GOT3 (cell line): ENCODE data around the gene DCTD.
"Not testable (repeated sequence)": the region's sequence is repeated elsewhere in the genome, so short reads cannot be mapped to it uniquely, and the experiment has no call there.

Source experiments
- DNase-seq: peaks from one replicate; lab custom pipeline; 2025; ENCODE audit warnings: mixed read lengths; lab: John Stamatoyannopoulos, UW

The DCTD gene

DNA sequence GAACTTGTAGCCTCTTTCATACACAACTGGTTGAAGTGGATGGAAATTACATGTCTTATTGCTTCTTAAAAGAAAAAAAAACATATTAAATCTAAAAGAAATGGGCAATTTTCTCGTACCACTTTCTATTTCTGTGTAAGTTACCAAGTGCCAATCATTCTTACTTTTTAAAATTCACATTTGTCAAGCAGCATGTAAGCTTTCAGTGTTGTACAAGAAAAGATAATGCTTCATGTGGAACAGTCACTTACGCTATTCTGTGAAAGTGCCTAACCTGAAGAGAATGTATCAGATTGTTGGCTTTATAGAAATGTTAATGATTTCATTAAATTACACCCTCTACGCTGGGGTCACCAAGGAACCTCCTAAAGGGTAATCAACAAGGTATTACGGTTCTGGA is 4.4 kb upstream of the DCTD start:
- DNase-seq = no peak

DNA sequence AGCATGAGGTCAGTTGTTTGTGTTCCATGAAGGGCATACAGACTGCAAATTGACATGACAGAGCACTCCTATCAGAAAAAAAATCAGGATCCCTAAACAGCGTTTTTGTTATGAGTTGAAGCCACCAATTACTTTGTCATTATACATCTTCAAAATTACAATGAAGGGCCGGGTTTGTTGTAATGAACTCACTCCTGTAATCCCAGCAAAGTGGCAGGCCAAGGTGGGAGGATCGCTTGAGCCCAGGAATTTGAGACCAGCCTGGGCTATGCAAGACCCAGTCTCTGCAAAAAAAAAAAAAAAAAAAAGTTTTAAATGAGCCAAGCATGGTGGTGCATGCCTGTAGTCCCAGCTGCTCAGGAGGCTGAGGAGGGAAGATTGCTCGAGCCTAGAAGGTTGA is 3.5 kb upstream of the DCTD start:
- DNase-seq = no peak

DNA sequence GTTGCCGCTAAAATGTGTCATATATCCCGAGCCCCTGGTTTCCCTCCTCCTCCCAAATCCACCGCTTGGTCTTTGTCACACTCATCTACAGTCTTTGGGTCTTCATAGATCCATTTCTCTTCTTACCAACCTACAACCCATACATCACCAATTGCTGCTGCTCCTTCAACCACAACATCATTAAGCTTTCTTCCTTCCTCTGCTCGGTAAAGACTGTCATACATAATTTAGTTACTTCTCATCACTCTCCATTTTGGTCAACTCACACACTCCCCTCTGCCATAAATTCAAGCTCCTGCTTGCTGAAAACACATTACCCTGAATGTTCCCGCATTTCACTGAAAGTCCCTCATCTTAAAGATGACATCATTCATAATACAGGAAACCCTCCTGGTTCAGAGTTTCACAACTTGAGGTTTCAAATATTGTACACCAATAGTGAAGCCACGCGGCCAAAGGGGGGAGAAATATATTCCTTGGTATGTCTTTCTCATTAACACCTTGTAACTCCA is 1.7 kb upstream of the DCTD start:
- DNase-seq = no peak

DNA sequence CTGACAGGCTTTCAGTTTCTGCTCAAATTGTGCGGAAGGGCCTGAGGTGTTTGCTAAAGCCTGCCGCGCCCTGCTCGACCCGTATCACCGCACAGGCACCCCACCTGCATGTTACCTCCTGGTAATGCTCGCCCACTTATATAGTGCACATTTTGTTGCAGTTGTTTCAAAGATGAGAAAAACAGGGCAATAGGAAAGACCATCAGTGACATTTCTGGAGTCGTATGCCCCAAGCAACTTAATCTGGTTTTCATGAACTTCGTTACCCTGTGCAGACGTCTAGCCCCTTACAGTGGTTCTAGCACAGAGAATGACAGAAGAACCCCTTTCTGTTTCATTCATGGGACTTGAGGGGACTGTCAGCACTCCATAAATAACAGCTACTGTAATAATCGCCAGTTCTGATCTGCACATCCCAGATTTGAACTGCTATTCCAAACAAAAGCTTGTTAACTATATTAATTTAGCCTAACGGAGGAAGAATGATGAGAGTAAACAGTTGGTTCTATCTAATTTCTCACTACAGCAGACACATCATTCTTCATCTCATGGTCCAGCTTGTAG is 940 bp upstream of the DCTD start:
- no peak for DNase-seq

DNA sequence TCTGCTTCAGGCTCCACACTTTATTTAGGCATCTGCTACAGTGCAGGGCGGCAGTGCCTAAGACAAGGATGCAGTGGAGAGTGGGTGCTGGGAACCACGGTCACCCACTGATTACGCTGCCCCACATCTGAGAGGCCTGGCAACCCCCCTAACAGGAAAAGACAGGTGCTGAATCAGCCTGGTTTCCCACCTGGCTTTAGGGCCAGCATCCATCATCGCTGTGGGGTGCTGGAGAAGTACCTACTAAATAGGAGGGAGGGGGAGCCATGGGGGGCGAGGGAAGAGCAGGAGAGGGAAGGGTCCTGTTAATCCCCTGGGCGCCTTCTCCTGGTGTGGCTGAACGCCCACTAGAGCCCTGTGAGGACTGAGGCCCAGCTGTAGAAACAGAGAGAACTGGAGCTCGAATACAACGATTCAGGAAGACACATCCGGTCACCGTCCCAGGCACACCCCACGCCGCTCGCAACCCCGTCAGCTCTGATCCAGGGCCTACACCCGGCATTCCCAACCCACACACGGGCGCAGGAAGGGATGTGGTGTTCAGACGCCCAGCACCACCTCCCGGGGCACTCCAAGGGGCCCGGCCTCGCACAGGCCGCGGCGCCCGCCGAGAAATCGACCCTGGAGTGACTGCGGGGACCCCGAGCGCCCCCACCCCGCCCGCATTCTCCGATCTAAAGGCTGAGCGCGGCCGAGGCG is 554 bp downstream of the DCTD start:
- DNase-seq = no peak

DNA sequence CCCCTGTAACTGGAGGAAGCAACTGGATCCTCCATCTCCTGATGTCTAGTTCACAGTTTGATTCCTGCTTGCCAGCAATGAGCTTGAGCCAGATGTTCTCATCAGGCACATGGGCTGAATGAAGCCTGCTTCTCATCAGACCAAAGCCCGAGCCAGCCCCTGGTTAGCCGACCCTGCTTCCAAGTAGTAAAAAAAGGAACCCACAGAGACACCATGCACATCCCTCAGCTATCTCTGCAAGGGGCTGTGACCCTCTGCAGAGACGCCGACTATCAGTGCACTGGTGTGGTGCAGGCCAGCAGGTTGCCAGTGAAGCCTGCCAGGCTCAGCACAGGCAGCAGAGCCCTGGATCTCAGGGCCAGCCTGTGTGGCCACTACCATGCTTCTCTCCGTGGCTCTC is 2.8 kb downstream of the DCTD start:
- DNase-seq = no peak

DNA sequence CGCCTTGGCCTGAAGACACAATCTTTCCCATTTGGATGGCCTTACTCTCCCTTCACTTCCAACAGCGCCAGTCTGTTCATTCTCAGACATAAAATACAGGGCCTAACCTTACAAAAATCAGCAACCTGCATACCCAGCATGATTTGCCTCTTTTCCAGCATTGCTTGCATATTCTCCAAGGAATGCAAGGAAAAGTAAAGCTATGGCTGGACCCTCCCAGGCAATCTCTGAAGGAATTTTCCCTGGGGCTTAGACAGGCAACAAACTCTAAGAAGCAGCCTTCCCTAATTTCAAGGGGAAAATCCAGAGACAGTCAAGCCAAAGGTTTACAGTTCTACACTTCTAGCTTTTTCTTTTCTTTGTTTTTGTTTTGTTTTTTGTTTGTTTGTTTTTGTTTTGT is 3.6 kb downstream of the DCTD start:
- no peak for DNase-seq

DNA sequence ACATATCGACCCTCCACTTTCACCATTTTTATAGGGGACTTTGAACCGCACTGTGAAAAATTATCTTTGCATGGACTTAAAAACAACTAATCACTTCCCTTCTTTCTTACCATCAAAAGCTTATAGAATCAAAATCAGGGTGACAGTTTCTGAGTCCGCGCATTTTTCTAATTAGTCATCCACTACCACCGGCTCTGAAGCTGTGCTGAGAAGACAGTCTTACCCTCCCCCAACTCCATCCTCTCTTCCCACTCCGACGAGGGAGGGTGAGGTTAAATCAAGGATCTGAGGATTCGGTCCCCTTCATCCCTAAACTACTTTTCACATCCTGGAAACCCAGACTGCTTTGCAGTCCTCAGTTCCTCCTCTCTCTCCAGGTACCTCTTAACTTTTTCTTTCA is 4.2 kb downstream of the DCTD start:
- DNase-seq = no peak

DNA sequence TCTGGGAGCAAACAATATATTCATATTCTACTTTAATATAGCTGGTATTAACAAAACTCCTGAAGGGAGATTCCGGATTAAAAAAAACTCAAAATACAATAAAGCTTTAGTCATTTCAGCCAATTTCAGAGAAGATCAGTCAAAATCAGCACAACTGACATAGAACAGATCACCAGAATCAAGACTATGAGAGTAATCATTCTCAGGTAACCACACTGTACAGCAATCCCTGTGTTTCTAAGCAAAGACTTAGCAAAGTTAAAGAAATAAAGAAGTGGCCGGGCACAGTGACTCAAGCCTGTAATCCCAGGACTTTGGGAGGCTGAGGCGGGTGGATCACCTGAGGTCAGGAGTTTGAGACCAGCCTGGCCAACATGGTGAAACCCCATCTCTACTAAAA is 9.1 kb downstream of the DCTD start:
- DNase-seq = no peak

DNA sequence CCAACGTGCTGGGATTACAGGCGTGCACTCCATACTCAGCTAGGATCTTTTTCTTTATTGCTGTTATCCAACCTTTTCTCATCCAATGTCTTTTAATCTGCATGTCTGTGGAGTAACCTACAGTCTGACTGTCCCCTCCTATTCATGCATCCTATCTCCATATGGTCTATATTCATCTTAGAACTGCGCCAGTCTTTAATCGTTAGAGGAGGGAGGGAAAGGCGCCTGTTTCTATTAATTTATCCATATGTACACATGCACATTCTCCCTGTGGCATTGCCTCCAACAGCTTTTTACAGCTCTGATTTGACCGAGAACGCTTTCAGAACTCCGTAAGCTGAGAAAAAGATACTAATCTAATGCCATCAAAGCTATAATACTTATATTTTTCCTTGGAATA is 9.8 kb downstream of the DCTD start:
- DNase-seq = no peak

DNA sequence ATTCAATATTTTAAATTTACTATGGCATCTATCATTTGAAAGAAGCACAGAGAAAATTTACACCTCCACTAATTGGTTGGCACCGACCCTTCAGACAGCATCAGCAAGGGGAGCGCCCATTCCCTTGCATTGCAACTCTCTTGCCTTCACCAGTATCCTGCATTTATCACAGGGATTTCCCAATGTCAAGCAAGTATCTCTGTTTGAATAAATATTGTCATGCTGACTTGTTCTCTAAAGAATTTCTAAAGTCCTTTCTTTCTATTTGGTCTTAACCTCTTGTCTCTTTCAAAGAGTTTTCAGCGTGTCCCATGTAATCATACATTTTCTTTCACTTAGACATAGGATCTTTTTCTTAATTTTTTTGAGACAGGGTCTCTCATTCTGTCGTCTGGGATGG is 10.4 kb downstream of the DCTD start:
- no peak for DNase-seq

DNA sequence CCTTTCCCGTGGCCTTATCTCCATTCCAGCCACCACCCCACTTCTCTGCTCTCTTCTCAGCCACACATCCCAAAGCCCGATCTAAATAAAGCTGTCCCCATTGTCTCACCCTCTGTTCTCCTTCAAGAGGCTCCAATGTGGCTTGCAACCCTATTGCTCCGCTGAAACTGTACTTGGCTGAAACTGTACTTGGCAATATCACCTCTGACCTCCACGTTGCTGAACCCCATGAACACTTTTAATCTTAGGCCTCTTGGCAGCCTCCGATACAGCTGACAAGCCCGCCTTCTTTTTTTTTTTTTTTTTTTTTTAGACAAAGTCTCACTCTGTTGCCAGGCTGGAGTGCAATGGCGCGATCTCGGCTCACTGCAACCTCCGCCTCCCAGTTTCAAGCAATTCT is 12.1 kb downstream of the DCTD start:
- no peak for DNase-seq

DNA sequence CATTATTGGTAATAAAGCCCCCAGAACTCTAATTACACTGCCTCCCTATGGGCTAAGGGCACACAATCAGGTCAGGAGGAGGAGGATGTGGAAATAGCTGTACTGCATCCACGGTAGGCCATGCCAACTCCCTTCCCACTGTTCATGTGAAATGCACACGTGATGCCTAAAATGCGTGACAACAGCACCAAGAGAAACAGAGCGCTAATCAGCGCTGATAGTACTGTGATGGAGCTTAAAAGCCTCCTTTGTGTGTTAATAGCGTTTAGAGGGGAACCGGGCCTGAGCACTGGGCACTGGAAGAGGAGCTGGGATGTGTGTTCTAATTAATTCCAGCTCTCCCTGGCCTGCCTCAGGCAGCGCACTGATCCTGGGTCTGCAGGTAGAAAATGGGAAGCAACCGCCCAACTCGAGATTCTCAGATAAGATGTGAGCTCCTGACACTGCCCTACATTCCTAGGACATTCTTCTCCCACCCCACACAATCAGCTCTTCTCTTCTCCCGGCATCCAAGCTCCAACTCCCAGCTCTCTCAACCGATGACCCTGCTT is 12.9 kb downstream of the DCTD start:
- no peak for DNase-seq

DNA sequence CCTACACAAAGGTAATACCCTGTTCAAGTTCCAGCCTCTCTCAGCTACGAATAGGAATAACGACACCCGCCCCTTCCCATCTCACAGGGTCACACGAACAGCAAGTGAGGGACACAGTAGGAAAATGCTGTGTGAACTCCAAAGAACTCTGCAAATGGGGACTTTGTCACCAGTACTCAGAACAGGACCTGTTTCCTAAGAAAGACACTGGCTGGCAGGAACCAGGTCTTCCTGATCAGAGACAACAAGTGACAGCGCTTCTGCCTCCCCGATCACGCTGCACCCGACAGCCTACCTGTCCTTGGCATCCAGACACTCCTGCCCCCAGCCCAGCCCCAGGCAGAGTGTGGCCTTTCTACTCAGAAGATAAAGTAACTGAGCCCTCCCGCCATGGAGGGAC is 14.2 kb downstream of the DCTD start:
- DNase-seq = no peak

DNA sequence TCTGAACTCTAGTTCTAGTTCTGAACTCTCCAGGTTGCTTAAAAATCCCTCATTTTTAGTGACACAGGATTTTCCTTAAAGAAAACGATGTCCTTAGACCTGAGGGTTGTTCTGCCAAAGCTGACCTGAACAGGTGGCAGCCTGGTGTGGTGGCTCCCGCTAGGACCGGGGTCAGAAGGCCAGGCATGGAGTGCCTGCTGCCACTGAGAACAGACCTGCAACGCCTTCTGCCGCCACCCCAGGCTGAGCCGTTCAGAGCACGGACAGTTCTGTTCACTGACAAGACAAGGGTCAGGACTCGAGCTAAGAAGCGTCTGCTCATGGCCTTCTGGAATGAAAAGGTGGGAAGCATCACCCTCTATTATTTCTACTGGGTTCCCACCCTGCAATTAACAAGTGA is 15.8 kb downstream of the DCTD start:
- DNase-seq = no peak

DNA sequence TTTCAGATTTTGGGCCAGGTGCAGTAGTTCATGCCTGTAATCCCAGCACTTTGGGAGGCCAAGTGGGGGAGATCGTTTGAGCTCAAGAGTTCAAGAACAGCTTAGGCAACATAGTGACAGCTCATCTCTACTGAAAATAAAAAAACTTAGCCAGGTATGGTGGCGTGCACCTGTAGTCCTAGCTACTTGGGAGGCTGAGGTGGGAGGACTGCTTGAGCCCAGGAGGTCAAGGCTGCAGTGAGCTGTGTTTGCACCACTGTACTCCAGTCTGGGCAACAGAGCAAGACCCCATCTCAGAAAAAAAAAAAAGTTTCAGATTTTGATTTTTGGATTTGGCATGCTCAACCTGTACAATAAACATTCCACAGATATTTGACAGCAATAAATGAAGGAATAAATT is 17.2 kb downstream of the DCTD start:
- DNase-seq = not testable (repeated sequence)

DNA sequence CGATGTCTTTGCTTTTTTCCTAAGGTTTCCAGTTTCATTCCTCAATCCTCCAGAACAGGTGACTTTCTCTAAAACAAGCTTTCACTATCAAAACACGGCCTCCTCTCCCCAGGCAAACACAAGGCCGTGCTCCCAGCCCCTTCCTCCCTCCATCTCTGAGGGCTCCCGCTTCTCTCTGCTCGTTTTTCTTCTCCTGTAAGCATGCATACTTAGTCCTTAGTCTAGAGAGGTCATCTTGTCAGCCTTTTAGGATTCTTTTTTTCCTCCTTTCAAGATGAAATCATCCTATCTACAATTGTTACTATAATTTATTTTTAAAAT is 18.7 kb downstream of the DCTD start:
- DNase-seq = no peak

DNA sequence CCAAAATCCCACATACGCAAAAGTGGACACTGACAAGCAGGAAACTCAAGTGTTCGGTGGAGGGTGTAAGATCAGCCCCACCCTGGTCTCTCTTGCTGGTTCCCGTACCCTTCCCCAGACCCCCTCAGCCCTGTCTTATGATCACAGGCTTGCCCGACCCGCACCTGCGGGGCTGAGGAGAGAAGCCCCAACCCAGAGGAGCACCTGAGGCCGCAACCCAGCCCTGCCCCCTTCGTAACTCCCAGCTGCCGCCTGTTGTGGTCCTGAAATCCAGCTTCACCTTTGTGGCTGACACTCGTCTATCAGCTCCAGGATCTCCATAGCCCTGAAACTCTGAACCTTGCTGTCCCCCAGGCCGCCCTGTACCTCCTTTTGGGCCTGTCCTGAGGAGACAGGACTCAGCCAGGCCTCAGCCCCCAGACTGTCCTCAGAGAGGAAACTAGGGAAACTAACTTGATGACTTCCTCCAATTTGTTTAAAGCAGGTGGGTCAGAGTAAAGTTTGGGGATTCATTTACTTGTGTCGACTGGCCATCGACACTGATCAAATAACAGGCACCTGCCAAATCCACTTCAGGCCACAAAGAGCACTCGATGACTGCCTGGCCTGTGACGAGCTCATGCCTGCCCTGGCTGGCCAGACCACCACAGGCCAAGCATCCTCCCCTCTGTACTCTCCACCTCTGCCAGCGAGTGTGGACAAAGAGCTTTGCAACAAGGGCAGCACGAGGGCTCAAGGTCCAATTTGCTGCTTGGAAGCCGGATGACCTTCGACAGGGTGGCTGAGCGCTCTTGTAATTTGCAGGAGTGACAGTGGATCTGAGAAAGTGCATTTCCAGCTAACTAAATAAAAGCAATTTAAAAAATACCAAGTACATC is 19.3 kb downstream of the DCTD start:
- no peak for DNase-seq

DNA sequence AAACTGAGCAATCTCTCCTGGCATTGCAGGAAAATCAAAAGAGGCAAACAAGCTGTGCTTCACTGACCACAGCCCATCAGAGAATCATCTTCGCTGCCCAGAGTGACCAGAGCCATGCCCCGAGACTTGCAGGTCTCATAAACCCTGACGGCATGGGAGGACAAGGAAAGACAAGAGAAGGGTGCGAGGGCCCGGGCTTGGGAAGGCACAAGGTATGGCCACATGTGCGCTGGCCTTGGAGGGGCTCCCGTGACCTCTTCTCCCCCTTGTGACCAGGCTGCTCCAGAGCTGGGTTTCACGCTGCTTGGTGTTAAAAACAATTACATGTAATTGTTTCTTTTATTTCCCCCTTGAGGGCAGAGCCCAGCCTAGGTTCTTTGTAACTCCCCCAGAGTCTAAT is 20.8 kb downstream of the DCTD start:
- DNase-seq = no peak

DNA sequence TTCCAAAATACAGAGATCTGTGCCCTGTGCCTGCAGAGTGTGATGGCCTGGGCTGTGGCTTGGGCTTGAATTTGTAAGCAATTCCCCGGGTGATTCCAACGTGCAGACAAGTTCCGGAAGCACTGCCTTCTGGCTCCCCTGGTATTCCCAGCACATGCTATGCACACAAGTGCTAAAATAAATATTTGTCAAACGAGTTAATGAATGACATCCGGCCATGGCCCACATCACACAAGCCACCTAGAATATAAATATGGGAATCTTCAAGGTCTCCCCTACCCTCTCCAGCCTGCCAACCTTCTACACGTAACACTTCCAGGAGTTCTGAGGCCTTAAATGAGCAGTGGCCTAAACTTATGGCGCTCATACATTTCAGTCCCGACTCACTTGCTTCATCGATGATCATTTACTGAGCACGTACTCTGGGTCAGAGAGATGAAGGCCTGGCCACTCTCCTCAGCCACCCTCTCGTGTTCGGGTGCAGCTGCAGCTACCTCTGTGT is 21.3 kb downstream of the DCTD start:
- DNase-seq = no peak

DNA sequence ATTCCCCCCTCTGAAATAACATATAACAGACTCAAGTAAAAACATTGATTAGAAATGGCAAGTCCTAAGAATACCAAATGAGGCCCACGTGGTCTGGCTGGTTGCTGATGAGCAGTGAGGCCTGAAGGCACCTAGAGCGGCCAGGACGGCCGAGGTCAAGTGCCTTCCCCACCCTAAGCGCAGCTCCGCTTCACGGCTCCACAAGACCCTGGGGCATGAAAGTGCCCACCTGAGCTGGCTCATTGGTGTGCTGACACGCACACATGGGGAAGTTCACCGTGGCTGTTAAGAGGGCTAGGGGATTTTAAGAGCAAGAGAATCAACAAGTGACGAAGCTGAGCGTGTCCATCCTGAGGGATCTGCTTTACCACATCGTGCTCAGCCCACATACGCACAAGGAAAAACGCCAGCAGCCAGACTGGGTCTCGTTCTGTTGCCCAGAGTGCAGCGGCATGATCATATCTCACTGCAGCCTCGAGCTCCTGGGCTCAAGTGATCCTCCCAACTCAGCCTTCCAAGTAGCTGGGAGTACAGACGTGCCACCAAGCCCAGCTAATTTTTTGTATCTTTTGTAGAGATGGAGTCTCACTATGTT is 22.4 kb downstream of the DCTD start:
- no peak for DNase-seq

DNA sequence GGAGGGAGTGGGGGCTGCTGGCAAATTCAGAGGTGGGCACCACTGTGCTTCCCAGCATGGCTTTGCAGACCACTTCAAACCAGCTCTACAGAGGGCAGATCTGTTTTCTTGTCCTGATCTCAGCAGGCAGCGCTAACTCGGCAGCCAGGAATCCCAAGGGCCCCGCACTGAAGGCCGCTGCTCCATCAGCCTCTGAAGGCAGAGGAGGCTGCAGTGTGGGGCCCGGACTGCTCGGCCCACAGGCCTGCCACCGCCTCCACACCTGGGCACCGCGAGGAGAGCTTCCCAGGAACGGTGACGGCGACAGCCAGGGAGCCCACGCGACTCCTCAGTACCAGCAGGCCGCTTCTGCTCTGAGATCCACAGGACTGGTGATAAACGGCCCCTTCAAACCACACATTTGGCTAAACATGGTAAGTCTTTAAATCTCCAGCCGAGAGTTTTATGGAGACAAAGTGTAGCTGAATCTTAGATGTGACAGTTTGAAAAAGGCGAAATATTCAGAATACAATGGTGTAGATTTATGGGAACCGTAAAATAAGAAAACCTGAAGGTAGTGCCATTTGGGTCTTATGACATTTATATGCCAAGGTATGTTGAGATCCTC is 23.6 kb downstream of the DCTD start:
- no peak for DNase-seq
